ENCODE data around the gene CLEC20A.

The CLEC20A gene

DNA sequence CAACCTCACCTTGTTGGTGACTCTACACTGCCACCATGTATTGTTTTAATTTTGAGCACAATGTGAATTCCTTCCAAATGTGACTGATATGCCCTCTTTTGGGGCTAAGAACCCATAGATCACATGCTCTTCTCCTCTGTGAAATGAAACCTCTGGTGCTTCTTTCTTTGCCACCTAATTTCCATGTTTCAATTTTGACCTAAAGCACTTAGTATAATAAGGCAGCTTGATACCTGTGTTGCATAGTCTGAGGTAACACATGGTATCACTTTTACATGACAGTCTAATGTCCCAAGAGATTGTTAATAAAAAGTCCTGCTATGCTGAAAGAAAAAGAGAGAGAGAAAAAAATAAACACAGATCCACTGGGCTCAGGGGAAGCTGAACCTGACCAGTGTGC, 24.2 kb downstream of the CLEC20A start:
- DNase-seq (ENCODE audit: low spot score): no peak

DNA sequence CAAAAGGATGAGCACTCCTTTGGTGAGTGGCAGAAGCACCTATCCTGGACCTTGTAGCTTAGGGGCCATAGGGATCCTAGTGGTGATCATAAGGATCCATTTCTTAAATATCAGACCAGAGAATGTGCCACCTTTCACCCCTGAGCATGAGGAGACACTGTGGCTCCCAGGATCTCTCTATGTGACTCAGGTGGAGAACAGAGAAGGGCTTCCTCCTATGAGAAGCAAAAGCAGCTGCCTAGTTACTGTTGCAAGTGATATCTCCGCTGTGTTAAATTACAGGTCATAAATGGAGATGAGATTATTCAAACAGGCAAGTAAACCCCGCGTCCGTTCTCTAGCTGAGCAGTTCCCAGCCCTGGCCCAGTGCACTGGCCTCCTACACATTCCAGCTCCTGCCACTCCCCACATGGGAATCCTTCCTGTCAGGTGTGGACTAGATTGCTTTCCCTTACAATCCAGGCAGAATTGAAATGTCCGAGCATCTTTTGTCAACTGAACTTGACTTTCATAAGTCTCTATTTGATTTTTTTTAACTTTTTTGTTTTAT, 26.3 kb downstream of the CLEC20A start:
- no peak for DNase-seq (ENCODE audit: low spot score)

DNA sequence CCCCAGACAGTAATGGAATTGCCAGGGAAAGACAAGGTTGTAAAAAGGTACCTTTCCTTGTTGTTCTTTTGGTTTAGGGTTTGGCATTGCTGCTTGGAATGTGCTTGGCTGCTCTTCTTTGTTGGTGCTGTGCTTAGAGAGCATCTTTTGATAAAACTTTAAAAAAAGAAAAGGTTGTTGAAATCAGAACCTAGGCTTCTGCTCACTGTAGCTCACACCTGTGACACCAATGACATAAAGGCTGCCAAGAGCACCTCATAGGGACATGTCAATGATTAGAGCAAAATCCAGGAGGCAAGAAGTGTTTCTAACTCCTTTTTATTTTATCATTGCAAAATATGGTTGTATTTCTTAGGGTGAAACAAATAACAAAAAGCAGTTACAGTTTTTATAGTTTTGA, 28.9 kb downstream of the CLEC20A start:
- no peak for DNase-seq (ENCODE audit: low spot score)

- DNase-seq (ENCODE audit: low spot score): no peak
Observed at GRCh38 chr1:178465011-178465410, 31.8 kb downstream of the CLEC20A start.

DNA sequence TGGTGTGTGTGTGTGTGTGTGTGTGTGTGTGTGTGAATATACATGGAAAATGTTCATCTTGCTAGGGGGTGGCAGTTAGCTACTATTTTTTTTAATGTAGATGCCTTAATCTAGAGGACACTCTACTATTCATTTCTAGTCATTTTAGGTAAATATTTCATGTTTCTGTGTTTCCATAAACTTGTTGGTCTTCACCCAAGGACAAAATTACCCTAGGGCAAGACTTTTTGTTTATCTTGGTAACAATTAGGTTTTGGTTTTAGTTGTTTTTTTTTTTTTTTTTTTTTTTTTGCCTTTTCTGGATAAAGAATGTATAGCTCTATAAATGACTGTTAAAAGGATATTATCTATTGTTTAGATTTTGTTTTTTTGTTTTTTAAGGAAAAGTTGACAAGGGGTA, 32.2 kb downstream of the CLEC20A start:
- DNase-seq (ENCODE audit: low spot score): no peak

- no peak for DNase-seq (ENCODE audit: low spot score)
Observed at GRCh38 chr1:178464141-178464540, 32.6 kb downstream of the CLEC20A start.

GRCh38 chr1:178461701-178462100, 35.1 kb downstream of the CLEC20A start:
- no peak for DNase-seq (ENCODE audit: low spot score)

DNA sequence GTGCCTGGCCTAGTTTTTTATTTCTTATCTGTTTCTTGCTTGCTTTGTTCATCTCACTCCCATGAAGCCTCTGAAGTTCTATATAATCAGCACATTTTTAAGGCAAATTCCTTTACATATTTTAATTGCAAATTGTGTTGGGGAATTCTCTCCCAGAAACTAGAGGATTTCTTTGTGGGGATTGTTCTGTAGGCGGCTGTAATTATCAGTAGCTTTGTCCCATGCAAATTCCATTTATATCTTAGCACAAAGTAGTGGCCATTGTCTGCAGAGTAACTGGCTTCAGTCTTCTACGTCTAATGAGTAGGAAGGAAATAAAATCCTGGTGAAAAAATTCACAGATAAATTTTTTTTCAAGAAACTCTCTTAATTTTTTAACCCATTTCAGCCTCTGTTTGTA, 35.7 kb downstream of the CLEC20A start:
- DNase-seq (ENCODE audit: low spot score): no peak

- DNase-seq (ENCODE audit: low spot score): no peak
Observed at GRCh38 chr1:178458203-178458602, 38.6 kb downstream of the CLEC20A start.

GRCh38 chr1:178457651-178458050, 39.1 kb downstream of the CLEC20A start:
- no peak for DNase-seq (ENCODE audit: low spot score)

- no peak for DNase-seq (ENCODE audit: low spot score)
Observed at GRCh38 chr1:178456472-178456871, 40.3 kb downstream of the CLEC20A start.

DNA sequence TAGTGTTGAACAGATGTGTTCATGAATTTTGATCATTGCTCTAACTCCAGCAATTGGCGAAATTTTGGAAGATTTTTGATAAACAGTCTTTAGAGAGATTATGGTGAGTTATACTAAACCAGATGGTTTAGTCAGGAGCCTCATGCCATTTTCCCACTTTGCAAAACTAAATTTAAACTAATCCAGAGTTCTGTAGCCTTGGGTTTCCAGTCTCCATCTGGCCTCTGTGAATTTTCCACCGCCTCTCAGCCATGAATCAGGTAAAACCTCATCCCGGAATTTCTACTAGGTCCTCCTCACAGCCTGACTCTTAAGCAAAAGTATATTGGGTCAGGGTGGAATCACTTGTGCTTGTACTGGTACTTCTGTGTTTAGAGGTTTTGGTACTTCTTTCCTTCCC, 44.8 kb downstream of the CLEC20A start:
- DNase-seq (ENCODE audit: low spot score): no peak

DNA sequence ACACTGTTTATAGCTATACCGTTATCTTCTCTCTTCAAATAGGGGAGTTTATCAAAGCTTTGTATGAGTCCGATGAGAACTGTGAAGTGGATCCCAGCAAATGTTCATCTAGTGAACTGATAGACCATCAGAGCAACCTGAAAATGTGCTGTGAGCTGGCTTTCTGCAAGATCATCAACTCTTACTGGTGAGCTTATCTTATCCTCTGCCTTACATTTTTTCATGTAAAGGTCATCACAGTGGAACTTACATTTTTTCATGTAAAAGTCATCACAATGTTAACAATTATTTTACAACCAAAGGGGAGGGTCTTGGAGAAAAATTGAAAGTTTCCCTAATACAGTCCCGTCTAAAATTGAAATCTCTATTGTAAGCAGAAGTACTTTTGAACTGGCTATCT, 45.2 kb downstream of the CLEC20A start:
- DNase-seq (ENCODE audit: low spot score): no peak

- no peak for DNase-seq (ENCODE audit: low spot score)
Observed at GRCh38 chr1:178450871-178451270, 45.9 kb downstream of the CLEC20A start.

DNA sequence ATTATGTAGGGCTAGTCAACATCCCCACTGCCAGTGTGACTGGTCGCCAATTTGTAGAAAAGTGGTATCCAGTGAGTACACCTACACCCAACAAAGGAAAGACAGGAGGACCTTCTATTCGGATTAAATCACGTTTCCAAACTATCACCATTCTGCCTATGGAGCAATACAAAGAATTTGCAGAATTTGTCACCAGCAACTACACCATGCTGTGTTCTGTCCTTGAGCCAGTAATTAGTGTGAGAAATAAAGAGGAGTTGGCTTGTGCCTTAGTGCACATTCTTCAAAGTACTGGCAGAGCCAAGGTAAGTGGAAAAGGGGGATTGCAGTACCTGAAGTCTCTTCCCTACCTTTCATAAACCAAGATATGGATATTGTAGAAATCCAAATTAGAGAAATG, 53.8 kb downstream of the CLEC20A start:
- no peak for DNase-seq (ENCODE audit: low spot score)

DNA sequence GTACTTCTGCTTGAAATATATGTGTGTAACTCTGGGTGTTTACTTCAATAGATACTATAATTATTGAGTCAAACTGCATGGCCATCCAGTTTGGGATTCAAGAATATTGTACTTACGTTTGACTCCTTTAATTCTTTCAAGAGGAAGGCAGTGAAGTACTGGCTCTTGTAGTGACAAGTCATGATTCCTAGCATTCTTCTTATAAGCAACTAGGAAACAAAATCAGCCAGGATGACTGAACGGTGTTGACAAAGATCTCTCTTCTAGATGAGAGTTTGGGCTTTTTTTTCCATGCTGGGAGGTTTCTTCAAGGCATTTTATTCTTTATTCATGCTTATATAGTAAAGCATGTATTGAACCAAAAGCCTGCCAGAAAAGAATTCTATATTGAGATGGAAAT, 58.3 kb downstream of the CLEC20A start:
- DNase-seq (ENCODE audit: low spot score): no peak

DNA sequence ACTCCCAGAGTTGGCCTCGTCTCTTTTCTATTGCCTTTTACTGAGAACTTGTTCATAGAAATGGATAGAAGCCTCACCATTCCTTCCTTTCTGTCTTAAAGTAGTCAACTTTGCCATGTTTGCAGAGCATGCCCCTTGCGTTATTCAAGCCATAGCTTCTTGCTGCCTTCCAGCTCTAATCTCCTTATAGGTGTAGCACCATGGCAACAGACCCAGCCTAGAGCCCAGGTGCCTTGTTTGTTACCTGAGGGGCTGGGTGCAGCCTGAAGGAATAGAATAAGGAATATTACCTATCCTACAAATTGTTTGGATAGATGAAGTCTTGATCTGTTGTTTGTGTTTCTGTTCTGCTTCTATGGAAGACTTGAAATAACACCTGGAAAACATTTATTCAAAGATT, 59.9 kb downstream of the CLEC20A start:
- no peak for DNase-seq (ENCODE audit: low spot score)

DNA sequence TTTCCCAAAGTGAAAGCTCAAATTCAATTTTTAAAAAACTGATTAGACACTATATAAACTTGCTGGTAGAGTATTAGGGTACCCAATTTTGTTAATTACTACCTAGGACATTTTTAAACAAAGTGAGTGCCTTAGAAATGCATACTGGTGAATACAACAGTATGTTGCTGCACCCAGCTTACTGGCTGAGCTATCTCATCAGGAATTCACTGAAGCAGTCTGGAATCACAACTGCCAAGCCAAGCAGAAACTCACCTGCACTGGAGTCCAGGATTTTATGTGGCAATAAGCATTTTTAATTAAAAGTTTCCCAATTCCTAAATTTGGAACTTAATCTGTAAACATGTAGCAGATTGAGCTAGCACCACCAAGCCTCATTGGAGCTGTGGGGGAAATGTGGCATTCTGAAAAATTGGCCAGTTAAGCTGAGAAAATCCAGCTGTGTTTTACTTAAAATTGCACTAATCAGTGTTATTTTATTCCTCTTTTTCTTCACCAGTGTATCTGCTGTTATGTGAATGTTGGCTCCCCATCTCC, 61.8 kb downstream of the CLEC20A start:
- no peak for DNase-seq (ENCODE audit: low spot score)

DNA sequence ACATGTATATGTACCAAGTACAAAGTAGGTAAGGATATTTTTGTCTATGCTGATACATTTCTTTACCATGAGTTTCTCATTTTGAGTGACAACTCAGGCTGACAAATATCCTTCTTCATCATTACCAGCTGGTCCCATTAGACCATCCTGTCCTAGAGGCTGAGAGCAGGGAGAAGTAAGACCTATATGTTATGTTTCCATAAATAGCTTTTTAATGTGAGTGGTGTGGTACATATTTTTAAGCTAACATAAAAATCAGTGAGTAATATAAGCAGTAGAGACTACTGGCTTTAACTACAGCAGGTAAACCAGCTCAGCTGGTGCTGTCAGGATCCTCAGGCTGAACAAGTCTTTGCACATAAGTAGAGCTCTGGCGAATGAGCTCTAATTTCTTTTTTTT, 62.4 kb downstream of the CLEC20A start:
- DNase-seq (ENCODE audit: low spot score): no peak
